Tibial nerve (tissue), 4 donors: Measurements from ENCODE around the gene NTM. TPM values are rescaled to one million over a fixed set of nuclear protein-coding genes. Genes with fewer than 3 reads are reported as not detected.

Experiments used
- DNase-seq, 2 donors: peaks; one replicate each; pipeline ENCODE4 v3.0.0-alpha.2; 2019; ENCODE audit warnings: low spot score in 2 of 2
- H3K27ac ChIP-seq, 4 donors: fragments of 200-600 bp; sonication (generic) in 3 of 4; one replicate each; pipeline ENCODE4 v1.5.1; 2017 to 2019; ENCODE audit warnings: mild to moderate bottlenecking in 1 of 4
- H3K27me3 ChIP-seq, 2 donors: fragments of 200-600 bp; sonication (generic) in 1 of 2; one replicate each; pipeline versions ENCODE4 v1.5.1 to v1.6.0; 2017 to 2019
- H3K36me3 ChIP-seq, 3 donors: fragments of 200-600 bp; sonication (generic); one replicate each; pipeline ENCODE4 v1.5.1; 2018 to 2019
- H3K4me1 ChIP-seq, 4 donors: fragments of 200-600 bp; sonication (generic) in 3 of 4; one replicate each; pipeline ENCODE4 v1.5.1; 2017 to 2019
- H3K4me3 ChIP-seq, 4 donors: fragments of 200-600 bp; sonication (generic) in 3 of 4; one replicate each; pipeline ENCODE4 v1.5.1; 2017 to 2019; ENCODE audit warnings: mild to moderate bottlenecking in 1 of 4, moderate library complexity in 1 of 4
- H3K9me3 ChIP-seq, 4 donors: fragments of 200-600 bp; sonication (generic) in 3 of 4; one replicate each; pipeline ENCODE4 v1.5.1; 2017 to 2019
- CTCF ChIP-seq, 5 experiments: fragments of 200-600 bp in 3 of 5; fragments of 450-650 bp in 2 of 5; sonication (generic) in 3 of 5; IDR thresholded peaks; one replicate each; pipeline ENCODE4 v1.5.1; 2016 to 2019; ENCODE audit warnings: antibody characterized with exemption in 5 of 5, mild to moderate bottlenecking in 3 of 5, moderate library complexity in 2 of 5
- EP300 ChIP-seq, 2 donors: sonication (generic); formaldehyde crosslinking; IDR thresholded peaks; one replicate each; pipeline ENCODE4 v1.6.1; 2017; ENCODE audit warnings: antibody characterized with exemption in 2 of 2, mild to moderate bottlenecking in 1 of 2
- POLR2A ChIP-seq, 2 donors: fragments of 450-650 bp; IDR thresholded peaks; one replicate each; pipeline ENCODE4 v1.6.1; 2017; ENCODE audit warnings: antibody characterized with exemption in 2 of 2, mild to moderate bottlenecking in 2 of 2, moderate library complexity in 2 of 2
- WGBS, 2 donors: methylation state at CpG; one replicate each; pipeline ENCODE4 v1.1.5; 2018; 5-methylcytosine and 5-hydroxymethylcytosine counted together
- total RNA-seq, 4 donors: library from RNA; depleted of rRNA; stranded (reverse); fragments of >200 nt; gene quantifications; one replicate each; pipeline ENCODE4 v1.1.0, GENCODE V29; 2016

The NTM gene
- total RNA-seq, 4 donors from 2014 or later: 3.7 to 11.4 (median 10.8) TPM

- Histone ChIP-seq H3K27me3 (no peaks in the 10 kb centered on the region), H3K9me3 (no peaks in the 10 kb centered on the region), H3K36me3 (no peaks in the 10 kb centered on the region), H3K4me3 (no peak overlapping the region), H3K27ac (no peak overlapping the region), H3K4me1 (no peaks in the 10 kb centered on the region)
- TF ChIP-seq EP300 (IDR thresholded peaks at IDR 0.05): no peak
- no peak for TF ChIP-seq POLR2A (IDR thresholded peaks at IDR 0.05)
- TF ChIP-seq CTCF (IDR thresholded peaks at IDR 0.05): no peak
- no peak for DNase-seq
- 90 to 92% methylated on average over 16 to 17 of the region's 17 CpGs for WGBS, 2 donors
Observed at GRCh38 chr11:131449036-131450019, 78.9 kb downstream of the NTM start.

DNA sequence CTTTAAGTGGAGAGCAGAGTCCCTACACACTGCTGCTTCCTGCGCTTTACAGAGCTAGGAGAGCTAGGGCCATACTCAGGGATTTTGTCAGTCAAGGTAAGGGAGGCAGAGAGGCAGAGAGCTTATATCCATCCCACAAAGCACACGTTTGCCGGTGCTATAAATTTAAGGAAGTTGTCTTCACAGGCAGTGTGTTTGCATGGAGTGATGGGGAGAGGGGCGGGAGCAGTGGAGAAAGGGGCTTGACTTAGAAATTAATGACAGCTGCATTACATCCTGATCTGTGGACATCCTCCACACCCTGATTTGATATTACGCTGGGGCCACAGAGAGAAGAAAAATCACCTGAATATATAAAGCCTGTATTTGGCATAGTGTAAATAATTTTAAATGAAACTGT is 84.1 kb downstream of the NTM start:
- no peaks in the 10 kb centered on the region for H3K9me3 ChIP-seq
- H3K4me1 ChIP-seq: no peaks in the 10 kb centered on the region
- TF ChIP-seq CTCF (IDR thresholded peaks at IDR 0.05): no peak
- TF ChIP-seq POLR2A (IDR thresholded peaks at IDR 0.05): no peak
- no peak for TF ChIP-seq EP300 (IDR thresholded peaks at IDR 0.05)
- DNase-seq: no peak
- no peak overlapping the region for H3K27ac ChIP-seq
- H3K27me3 ChIP-seq: no peaks in the 10 kb centered on the region
- no peak overlapping the region for H3K4me3 ChIP-seq
- no peaks in the 10 kb centered on the region for H3K36me3 ChIP-seq
- WGBS, 2 donors: 67 to 77% methylated on average over 5 of the region's 5 CpGs

- WGBS, 2 donors: 85 to 86% methylated on average over 9 of the region's 9 CpGs
Observed at GRCh38 chr11:131454989-131455388, 84.6 kb downstream of the NTM start.

GRCh38 chr11:131455843-131456704 is 85.7 kb downstream of the NTM start:
- TF ChIP-seq POLR2A (IDR thresholded peaks at IDR 0.05): no peak
- TF ChIP-seq EP300 (IDR thresholded peaks at IDR 0.05): no peak
- no peak for TF ChIP-seq CTCF (IDR thresholded peaks at IDR 0.05)
- Histone ChIP-seq H3K27me3 (no peaks in the 10 kb centered on the region), H3K4me1 (no peaks in the 10 kb centered on the region), H3K4me3 (no peak overlapping the region), H3K27ac (no peak overlapping the region), H3K9me3 (no peaks in the 10 kb centered on the region), H3K36me3 (no peaks in the 10 kb centered on the region)
- no peak for DNase-seq
- WGBS, 2 donors: 80 to 84% methylated on average over 9 of the region's 9 CpGs

More at GRCh38 chr11:131454989-131455388, 84.6 kb downstream of the NTM start:
- Histone ChIP-seq H3K27me3 (no peaks in the 10 kb centered on the region), H3K4me3 (no peak overlapping the region), H3K27ac (no peak overlapping the region), H3K36me3 (no peaks in the 10 kb centered on the region), H3K4me1 (no peaks in the 10 kb centered on the region), H3K9me3 (no peaks in the 10 kb centered on the region)
- TF ChIP-seq EP300 (IDR thresholded peaks at IDR 0.05): no peak
- no peak for TF ChIP-seq POLR2A (IDR thresholded peaks at IDR 0.05)
- TF ChIP-seq CTCF (IDR thresholded peaks at IDR 0.05): no peak
- DNase-seq: no peak
